ENCODE results near the gene PRDM7.

- no peak for TF ChIP-seq POLR2AphosphoS5 (IDR thresholded peaks at IDR 0.05)
- no peak for TF ChIP-seq POLR2A (IDR thresholded peaks at IDR 0.05)
Measured at GRCh38 chr16:90026135-90026534, 51.0 kb downstream of the PRDM7 start.
